K562 (cell line): ENCODE results near the gene AGO4. TPM values are rescaled to one million over a fixed set of nuclear protein-coding genes. Genes with fewer than 3 reads are reported as not detected.

Source experiments
- CEBPG ChIP-seq, 3 experiments: fragments of 200-800 bp in 1 of 3; sonication (Bioruptor generic) in 1 of 3; sonication (generic) in 1 of 3; formaldehyde crosslinking in 1 of 3; IDR thresholded peaks in 2 of 3; conservative IDR thresholded peaks in 1 of 3; 2 replicates each; pipeline versions ENCODE4 v1.6.1 to v1.8.0; 2016 to 2022; ENCODE audit warnings: missing compliant biosample characterization in 2 of 3, missing genetic modification characterization in 2 of 3, mild to moderate bottlenecking in 1 of 3, missing genetic modification reagents in 1 of 3
- CREBBP ChIP-seq: IDR thresholded peaks from one replicate; pipeline ENCODE4 v1.6.1; 2012; ENCODE audit warnings: low read depth, mild to moderate bottlenecking, control low read depth, inconsistent platforms, low read length
- GABPB1 ChIP-seq: sonication (generic); formaldehyde crosslinking; IDR thresholded peaks from 2 replicates; pipeline ENCODE4 v1.8.0; 2022; ENCODE audit warnings: mild to moderate bottlenecking, missing genetic modification reagents
- GABPB2 ChIP-seq: fragments of 250-450 bp; sonication (Bioruptor Pico); conservative IDR thresholded peaks from 2 replicates; pipeline ENCODE4 v1.5.1; 2021; ENCODE audit warnings: mild to moderate bottlenecking
- HNRNPH1 ChIP-seq: fragments of 200-400 bp; formaldehyde crosslinking; optimal IDR thresholded peaks from 2 replicates; pipeline ENCODE3; 2017; ENCODE audit warnings: low read depth, mild to moderate bottlenecking, low read length, moderate library complexity
- ILK ChIP-seq: fragments of 450-650 bp; IDR thresholded peaks from 2 replicates; pipeline ENCODE4 v1.6.1; 2016; ENCODE audit warnings: missing genetic modification characterization, low read depth, mild to moderate bottlenecking, missing compliant biosample characterization, moderate library complexity, borderline replicate concordance
- KLF13 ChIP-seq: fragments of 450-650 bp; IDR thresholded peaks from 2 replicates; pipeline ENCODE4 v1.6.1; 2016; ENCODE audit warnings: missing genetic modification characterization, low read depth, mild to moderate bottlenecking, missing compliant biosample characterization, moderate library complexity, borderline replicate concordance
- MTA2 ChIP-seq: fragments of 450-650 bp; IDR thresholded peaks from 2 replicates; pipeline ENCODE4 v1.6.1; 2016; ENCODE audit warnings: low read depth
- NFATC3 ChIP-seq: fragments of 450-650 bp; IDR thresholded peaks from 2 replicates; pipeline ENCODE4 v1.6.1; 2017; ENCODE audit warnings: mild to moderate bottlenecking
- NR2C2 ChIP-seq, 2 experiments: fragments of 200-800 bp in 1 of 2; sonication (Bioruptor generic) in 1 of 2; sonication (generic) in 1 of 2; formaldehyde crosslinking in 1 of 2; IDR thresholded peaks; 2 replicates each; pipeline versions ENCODE4 v1.6.1 to v1.8.0; 2016 to 2022; ENCODE audit warnings: mild to moderate bottlenecking in 1 of 2, missing compliant biosample characterization in 1 of 2, missing genetic modification characterization in 1 of 2, missing genetic modification reagents in 1 of 2
- NRF1 ChIP-seq, 2 experiments: fragments of 450-650 bp; IDR thresholded peaks in 1 of 2; conservative IDR thresholded peaks in 1 of 2; 2 replicates each; pipeline ENCODE4 v1.6.1; 2014; ENCODE audit warnings: mild to moderate bottlenecking in 2 of 2
- PHB ChIP-seq: fragments of 250-450 bp; sonication (Bioruptor Pico); IDR thresholded peaks from 2 replicates; pipeline ENCODE4 v1.5.0; 2021
- RBM14 ChIP-seq: fragments of 200-400 bp; formaldehyde crosslinking; IDR thresholded peaks from 2 replicates; pipeline ENCODE4 v1.6.1; 2018; ENCODE audit warnings: low read depth, mild to moderate bottlenecking, low read length, moderate library complexity, borderline replicate concordance; ENCODE audit not compliant: insufficient read depth
- RBM25 ChIP-seq: fragments of 200-400 bp; formaldehyde crosslinking; IDR thresholded peaks from 2 replicates; pipeline ENCODE4 v1.6.1; 2018; ENCODE audit warnings: low read length, low read depth, moderate library complexity; ENCODE audit not compliant: severe bottlenecking
- RFX1 ChIP-seq: fragments of 450-650 bp; IDR thresholded peaks from 2 replicates; pipeline ENCODE4 v1.6.1; 2016; ENCODE audit warnings: mild to moderate bottlenecking, moderate library complexity
- SP1 ChIP-seq: sonication (generic); formaldehyde crosslinking; IDR thresholded peaks from 2 replicates; pipeline ENCODE4 v1.8.1; 2022; ENCODE audit warnings: mild to moderate bottlenecking, missing genetic modification reagents
- SUPT5H ChIP-seq: fragments of 450-650 bp; IDR thresholded peaks from 2 replicates; pipeline ENCODE4 v1.6.1; 2016
- TGIF2 ChIP-seq: sonication (generic); formaldehyde crosslinking; IDR thresholded peaks from 2 replicates; pipeline ENCODE4 v1.8.1; 2022; ENCODE audit warnings: mild to moderate bottlenecking, missing genetic modification reagents, moderate library complexity
- ZFPM2 ChIP-seq: fragments of 250-450 bp; sonication (Bioruptor Pico); IDR thresholded peaks from 2 replicates; pipeline ENCODE4 v1.5.1; 2022; ENCODE audit warnings: mild to moderate bottlenecking
- ZNF146 ChIP-seq: IDR thresholded peaks from one replicate; pipeline ENCODE4 v1.6.1; 2018; ENCODE audit warnings: missing compliant biosample characterization; ENCODE audit not compliant: unreplicated experiment
- ZNF408 ChIP-seq: fragments of 250-450 bp; sonication (Bioruptor Pico); IDR thresholded peaks from 2 replicates; pipeline ENCODE4 v1.4.0; 2020; ENCODE audit warnings: low read depth, mild to moderate bottlenecking, moderate library complexity
- polyA plus RNA-seq, 8 experiments: library from polyadenylated mRNA; depleted of rRNA in 4 of 8; stranded (reverse) in 5 of 8; unstranded in 3 of 8; fragments of >200 nt; fragmentation: Nextera tagmentation in 2 of 8; fragmentation: Illumina TruSeq in 1 of 8; extraction: Ambion mirVana in 2 of 8; extraction: Trizol in 1 of 8; gene quantifications; 2 replicates each; pipeline versions ENCODE4 v1.2.1 to v1.2.3, GENCODE V29; 2011 to 2014; ENCODE audit warnings: inconsistent platforms in 1 of 8, missing spikeins in 1 of 8
- total RNA-seq, 7 experiments: library from RNA; depleted of rRNA in 6 of 7; stranded (reverse); fragments of >200 nt in 6 of 7; fragmentation: Illumina TruSeq in 2 of 7; extraction: Trizol in 2 of 7; gene quantifications; 2 replicates each; pipeline versions ENCODE4 v1.2.1 to v1.2.3, GENCODE V29; 2011 to 2021; ENCODE audit warnings: low replicate concordance in 1 of 7
- TF ChIP-seq, protein P1 (sequence below): sonication (generic); formaldehyde crosslinking; IDR thresholded peaks from 2 replicates; pipeline ENCODE4 v1.8.0; 2022; ENCODE audit warnings: missing genetic modification reagents, mild to moderate bottlenecking, borderline replicate concordance
- TF ChIP-seq, protein P2 (sequence below): sonication (generic); formaldehyde crosslinking; IDR thresholded peaks from 2 replicates; pipeline ENCODE4 v1.8.1; 2022; ENCODE audit warnings: missing genetic modification reagents
- TF ChIP-seq, protein P3 (sequence below): fragments of 450-650 bp; formaldehyde crosslinking; IDR thresholded peaks from 2 replicates; pipeline ENCODE4 v1.4.0; 2020; ENCODE audit warnings: mild to moderate bottlenecking, moderate library complexity
- TF ChIP-seq, protein P4 (sequence below): fragments of 250-450 bp; sonication (Bioruptor Pico); IDR thresholded peaks from 2 replicates; pipeline ENCODE4 v1.8.0; 2022; ENCODE audit warnings: inconsistent platforms

The AGO4 gene
- total and polyA plus RNA-seq, 9 of the 15 experiments (the other 6 are each of a cell fraction or from before 2014, with no cell fraction given), result 1.3 to 10.5 (median 6.5) TPM

DNA sequence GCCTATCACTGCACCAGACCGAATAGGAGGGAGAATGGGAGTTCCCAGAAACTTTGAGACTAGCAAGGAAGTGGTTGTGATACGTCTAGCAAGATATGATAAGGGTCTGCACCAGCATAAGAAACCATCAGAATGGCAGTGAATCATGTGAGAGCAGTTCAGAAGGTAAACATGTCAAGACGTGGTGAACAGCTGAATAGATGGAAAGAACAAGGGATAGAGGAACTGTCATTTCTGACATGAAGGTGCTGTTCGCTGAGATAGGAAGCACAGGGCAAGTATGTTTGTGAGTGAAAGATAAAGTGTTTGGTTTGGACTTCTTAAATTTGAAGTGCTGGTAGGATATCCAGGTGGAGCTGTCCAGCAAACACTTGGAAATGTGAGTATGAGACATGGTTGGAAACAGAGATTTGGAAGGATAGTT, 74.0 kb downstream of the AGO4 start (continued):
- TF ChIP-seq CREBBP, result no peak
- TF ChIP-seq SUPT5H, result no peak
- no peak for TF ChIP-seq ILK (tag)
- no peak for TF ChIP-seq PHB (CRISPR knock-in tag)
- TF ChIP-seq, protein P1, sequence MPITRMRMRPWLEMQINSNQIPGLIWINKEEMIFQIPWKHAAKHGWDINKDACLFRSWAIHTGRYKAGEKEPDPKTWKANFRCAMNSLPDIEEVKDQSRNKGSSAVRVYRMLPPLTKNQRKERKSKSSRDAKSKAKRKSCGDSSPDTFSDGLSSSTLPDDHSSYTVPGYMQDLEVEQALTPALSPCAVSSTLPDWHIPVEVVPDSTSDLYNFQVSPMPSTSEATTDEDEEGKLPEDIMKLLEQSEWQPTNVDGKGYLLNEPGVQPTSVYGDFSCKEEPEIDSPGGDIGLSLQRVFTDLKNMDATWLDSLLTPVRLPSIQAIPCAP, result no peak
- TF ChIP-seq KLF13 (tag), result no peak
- TF ChIP-seq RBM14, result no peak
- peak; percentile 69; the same call in 1 of the 2 replicates for TF ChIP-seq TGIF2 (CRISPR knock-in tag)
- no peak for TF ChIP-seq RBM25
- peak; percentile 73; the same call in 1 of the 2 replicates for TF ChIP-seq SP1 (CRISPR knock-in tag)
- no peak for TF ChIP-seq CEBPG (CRISPR knock-in tag; IDR thresholded peaks at IDR 0.05)
- no peak for TF ChIP-seq CEBPG (tag; conservative IDR thresholded peaks at IDR 0.05 in 1 of 2, IDR thresholded peaks at IDR 0.05 in 1 of 2)
- TF ChIP-seq, protein P2, sequence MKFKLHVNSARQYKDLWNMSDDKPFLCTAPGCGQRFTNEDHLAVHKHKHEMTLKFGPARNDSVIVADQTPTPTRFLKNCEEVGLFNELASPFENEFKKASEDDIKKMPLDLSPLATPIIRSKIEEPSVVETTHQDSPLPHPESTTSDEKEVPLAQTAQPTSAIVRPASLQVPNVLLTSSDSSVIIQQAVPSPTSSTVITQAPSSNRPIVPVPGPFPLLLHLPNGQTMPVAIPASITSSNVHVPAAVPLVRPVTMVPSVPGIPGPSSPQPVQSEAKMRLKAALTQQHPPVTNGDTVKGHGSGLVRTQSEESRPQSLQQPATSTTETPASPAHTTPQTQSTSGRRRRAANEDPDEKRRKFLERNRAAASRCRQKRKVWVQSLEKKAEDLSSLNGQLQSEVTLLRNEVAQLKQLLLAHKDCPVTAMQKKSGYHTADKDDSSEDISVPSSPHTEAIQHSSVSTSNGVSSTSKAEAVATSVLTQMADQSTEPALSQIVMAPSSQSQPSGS (CRISPR knock-in tag), result no peak
- TF ChIP-seq NFATC3, result no peak
- TF ChIP-seq, protein P3, sequence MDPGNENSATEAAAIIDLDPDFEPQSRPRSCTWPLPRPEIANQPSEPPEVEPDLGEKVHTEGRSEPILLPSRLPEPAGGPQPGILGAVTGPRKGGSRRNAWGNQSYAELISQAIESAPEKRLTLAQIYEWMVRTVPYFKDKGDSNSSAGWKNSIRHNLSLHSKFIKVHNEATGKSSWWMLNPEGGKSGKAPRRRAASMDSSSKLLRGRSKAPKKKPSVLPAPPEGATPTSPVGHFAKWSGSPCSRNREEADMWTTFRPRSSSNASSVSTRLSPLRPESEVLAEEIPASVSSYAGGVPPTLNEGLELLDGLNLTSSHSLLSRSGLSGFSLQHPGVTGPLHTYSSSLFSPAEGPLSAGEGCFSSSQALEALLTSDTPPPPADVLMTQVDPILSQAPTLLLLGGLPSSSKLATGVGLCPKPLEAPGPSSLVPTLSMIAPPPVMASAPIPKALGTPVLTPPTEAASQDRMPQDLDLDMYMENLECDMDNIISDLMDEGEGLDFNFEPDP (CRISPR knock-in tag), result no peak
- TF ChIP-seq GABPB2 (CRISPR knock-in tag), result no peak
- no peak for TF ChIP-seq RFX1
- TF ChIP-seq, protein P4, sequence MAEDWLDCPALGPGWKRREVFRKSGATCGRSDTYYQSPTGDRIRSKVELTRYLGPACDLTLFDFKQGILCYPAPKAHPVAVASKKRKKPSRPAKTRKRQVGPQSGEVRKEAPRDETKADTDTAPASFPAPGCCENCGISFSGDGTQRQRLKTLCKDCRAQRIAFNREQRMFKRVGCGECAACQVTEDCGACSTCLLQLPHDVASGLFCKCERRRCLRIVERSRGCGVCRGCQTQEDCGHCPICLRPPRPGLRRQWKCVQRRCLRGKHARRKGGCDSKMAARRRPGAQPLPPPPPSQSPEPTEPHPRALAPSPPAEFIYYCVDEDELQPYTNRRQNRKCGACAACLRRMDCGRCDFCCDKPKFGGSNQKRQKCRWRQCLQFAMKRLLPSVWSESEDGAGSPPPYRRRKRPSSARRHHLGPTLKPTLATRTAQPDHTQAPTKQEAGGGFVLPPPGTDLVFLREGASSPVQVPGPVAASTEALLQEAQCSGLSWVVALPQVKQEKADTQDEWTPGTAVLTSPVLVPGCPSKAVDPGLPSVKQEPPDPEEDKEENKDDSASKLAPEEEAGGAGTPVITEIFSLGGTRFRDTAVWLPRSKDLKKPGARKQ (CRISPR knock-in tag), result no peak
- TF ChIP-seq ZNF408 (CRISPR knock-in tag), result no peak
- TF ChIP-seq GABPB1, result no peak
- no peak for TF ChIP-seq ZNF146 (CRISPR knock-in tag)
- no peak for TF ChIP-seq ZFPM2 (CRISPR knock-in tag)
- no peak for TF ChIP-seq NR2C2 (CRISPR knock-in tag; IDR thresholded peaks at IDR 0.05)
- no peak for TF ChIP-seq NR2C2 (tag; IDR thresholded peaks at IDR 0.05)
- TF ChIP-seq NRF1 (conservative IDR thresholded peaks at IDR 0.05 in 1 of 2, IDR thresholded peaks at IDR 0.05 in 1 of 2), result no peak
- TF ChIP-seq MTA2, result peak; percentile 79
- no peak for TF ChIP-seq HNRNPH1
